ENCODE measurements around the gene INSIG1. TPM values are rescaled to one million over a fixed set of nuclear protein-coding genes. Genes with fewer than 3 reads are reported as not detected.

The INSIG1 gene
- total and polyA plus RNA-seq, 2 donors (not counting 3 experiments of a cell fraction or from before 2014, with no cell fraction given), result 79.3 to 102 TPM

GRCh38 chr7:155276800-155277375 lies 20.8 kb upstream of the INSIG1 start:
- TF ChIP-seq FOS (IDR thresholded peaks at IDR 0.05; ENCODE audit: borderline replicate concordance, insufficient read depth, low read length) (no peak), JUN (IDR thresholded peaks at IDR 0.05; ENCODE audit: borderline replicate concordance, insufficient read depth, insufficient read length, low read depth) (no peak), EZH2 (IDR thresholded peaks at IDR 0.05; ENCODE audit: borderline replicate concordance, low read depth, low read length, severe bottlenecking) (no peak), MYC (IDR thresholded peaks at IDR 0.05; ENCODE audit: low read depth, low read length) (no peak), GATA2 (IDR thresholded peaks at IDR 0.05; ENCODE audit: insufficient read depth, insufficient read length, low read depth, low read length) (no peak), POLR2A (IDR thresholded peaks at IDR 0.05; ENCODE audit: low read depth, low read length) (no peak), POLR2AphosphoS5 (IDR thresholded peaks at IDR 0.05; ENCODE audit: insufficient read depth, low read depth, low read length) (no peak), CTCF (IDR thresholded peaks at IDR 0.05; ENCODE audit: extremely low read depth in 1 of 2, insufficient read depth in 1 of 2, low read depth in 1 of 2, low read length in 2 of 2) (no peak), MAX (IDR thresholded peaks at IDR 0.05; ENCODE audit: insufficient read depth, insufficient read length) (no peak)
- ChIA-PET CTCF (no interaction called here), POLR2A (no interaction called here)
- H3K27me3 ChIP-seq (ENCODE audit: control insufficient read depth in 2 of 2, insufficient read depth in 2 of 2, low read length in 2 of 2), result peaks cover 4 to 18% of the 10 kb centered on the region in 2 experiments
- H3K4me2 ChIP-seq (ENCODE audit: insufficient read depth, low read length), result peak overlapping the region; percentile 26
- DNase-seq (ENCODE audit: low read depth, low spot score), result no peak
- peaks cover 23% of the 10 kb centered on the region for H3K4me1 ChIP-seq (ENCODE audit: control insufficient read depth, extremely low read depth, insufficient read depth, low read length)
- H3K27ac ChIP-seq (ENCODE audit: insufficient read depth, low read depth, low read length), result no peak overlapping the region
- no peak overlapping the region for H3K4me3 ChIP-seq (replicated peaks in 1 of 3; ENCODE audit: insufficient read depth in 1 of 3, low read depth in 1 of 3, low read length in 3 of 3)
- peak overlapping the region; percentile 4 for H3K9ac ChIP-seq (replicated peaks; ENCODE audit: extremely low read depth, insufficient read depth, low read length)
- intact Hi-C loops (cut with micrococcal nuclease) (loop anchor here (1.0 to 2.0 kb wide), 3 partner anchors 20 to 72 kb away; partner anchors contain the start of gene INSIG1), dilution Hi-C loops (cut with MboI; ENCODE audit: extremely low pct_ligation_motif_present, low sequenced_read_pairs) (no loop called here)
- no peaks in the 10 kb centered on the region for H3K36me3 ChIP-seq (ENCODE audit: control insufficient read depth in 2 of 2, extremely low read depth in 1 of 2, insufficient read depth in 2 of 2, low read length in 2 of 2)
- H3K79me2 ChIP-seq (ENCODE audit: control insufficient read depth, insufficient read depth, low read length), result no peaks in the 10 kb centered on the region
- no peak overlapping the region for H2AFZ ChIP-seq (ENCODE audit: low read depth, low read length)
- no peak for FAIRE-seq
- H4K20me1 ChIP-seq (replicated peaks; ENCODE audit: control insufficient read depth, extremely low read depth, insufficient read depth, low read length), result no peaks in the 10 kb centered on the region
- no peaks in the 10 kb centered on the region for H3K9me1 ChIP-seq (replicated peaks; ENCODE audit: control insufficient read depth, extremely low read depth, insufficient read depth, low read length)
- no TSS peak for BruUV-seq (replicated peaks)
- no peaks in the 10 kb centered on the region for H3K9me3 ChIP-seq (replicated peaks; ENCODE audit: control insufficient read depth, insufficient read depth, low read length)
